GM19035 (cell line): ENCODE results near the gene PCNP.
"Not testable (repeated sequence)": the region's sequence is repeated elsewhere in the genome, so short reads cannot be mapped to it uniquely, and the experiment has no call there.

ENCODE experiments used
- ATAC-seq: cut with Tn5 transposase; IDR thresholded peaks from one replicate; pipeline ENCODE4 v1.9.1; 2021; ENCODE audit not compliant: unreplicated experiment

The PCNP gene

GRCh38 chr3:101573449-101574387 lies at the start of gene PCNP:
Gene PCNP (plus strand): TSS chr3:101574180. CDS start chr3:101574216, 36 bp downstream.
- peak; percentile 87 for ATAC-seq

GRCh38 chr3:101527441-101527840 lies 46.5 kb upstream of the PCNP start:
- ATAC-seq = no peak

- no peak for ATAC-seq
These were observed 46.1 kb upstream of the PCNP start for GRCh38 chr3:101527906-101528305.

GRCh38 chr3:101529816-101530685 lies 43.9 kb upstream of the PCNP start:
- ATAC-seq = no peak

GRCh38 chr3:101530686-101531047 lies 43.3 kb upstream of the PCNP start:
- ATAC-seq = no peak

- ATAC-seq = no peak
These were observed 42.4 kb upstream of the PCNP start for GRCh38 chr3:101531473-101532086.

GRCh38 chr3:101532783-101533602 lies 41.0 kb upstream of the PCNP start:
- no peak for ATAC-seq

- ATAC-seq = no peak
These were observed 40.4 kb upstream of the PCNP start for GRCh38 chr3:101533603-101533968.

GRCh38 chr3:101535221-101535620 lies 38.8 kb upstream of the PCNP start:
- ATAC-seq = no peak

GRCh38 chr3:101536266-101536665 lies 37.7 kb upstream of the PCNP start:
- no peak for ATAC-seq

- not testable (repeated sequence) for ATAC-seq
These were observed 37.0 kb upstream of the PCNP start for GRCh38 chr3:101536955-101537354.

- no peak for ATAC-seq
These were observed 31.0 kb upstream of the PCNP start for GRCh38 chr3:101542957-101543356.

GRCh38 chr3:101544161-101544850 lies 29.7 kb upstream of the PCNP start:
- no peak for ATAC-seq

- no peak for ATAC-seq
These were observed 25.4 kb upstream of the PCNP start for GRCh38 chr3:101548527-101549105.

- ATAC-seq = no peak
These were observed 24.5 kb upstream of the PCNP start for GRCh38 chr3:101549473-101549872.

GRCh38 chr3:101551359-101552081 lies 22.5 kb upstream of the PCNP start:
- ATAC-seq = not testable (repeated sequence)

GRCh38 chr3:101553381-101553780 lies 20.6 kb upstream of the PCNP start:
- ATAC-seq = not testable (repeated sequence)

GRCh38 chr3:101556064-101556463 lies 17.9 kb upstream of the PCNP start:
- ATAC-seq = no peak
